Epidermal melanocyte (primary cell): ENCODE results near the gene TCP11L1.

ENCODE experiments used
- DNase-seq: peaks from one replicate; pipeline ENCODE4 v3.0.0; 2011; ENCODE audit warnings: low spot score; ENCODE audit not compliant: insufficient read length

Gene TCP11L1, protein sequence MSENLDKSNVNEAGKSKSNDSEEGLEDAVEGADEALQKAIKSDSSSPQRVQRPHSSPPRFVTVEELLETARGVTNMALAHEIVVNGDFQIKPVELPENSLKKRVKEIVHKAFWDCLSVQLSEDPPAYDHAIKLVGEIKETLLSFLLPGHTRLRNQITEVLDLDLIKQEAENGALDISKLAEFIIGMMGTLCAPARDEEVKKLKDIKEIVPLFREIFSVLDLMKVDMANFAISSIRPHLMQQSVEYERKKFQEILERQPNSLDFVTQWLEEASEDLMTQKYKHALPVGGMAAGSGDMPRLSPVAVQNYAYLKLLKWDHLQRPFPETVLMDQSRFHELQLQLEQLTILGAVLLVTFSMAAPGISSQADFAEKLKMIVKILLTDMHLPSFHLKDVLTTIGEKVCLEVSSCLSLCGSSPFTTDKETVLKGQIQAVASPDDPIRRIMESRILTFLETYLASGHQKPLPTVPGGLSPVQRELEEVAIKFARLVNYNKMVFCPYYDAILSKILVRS

DNA sequence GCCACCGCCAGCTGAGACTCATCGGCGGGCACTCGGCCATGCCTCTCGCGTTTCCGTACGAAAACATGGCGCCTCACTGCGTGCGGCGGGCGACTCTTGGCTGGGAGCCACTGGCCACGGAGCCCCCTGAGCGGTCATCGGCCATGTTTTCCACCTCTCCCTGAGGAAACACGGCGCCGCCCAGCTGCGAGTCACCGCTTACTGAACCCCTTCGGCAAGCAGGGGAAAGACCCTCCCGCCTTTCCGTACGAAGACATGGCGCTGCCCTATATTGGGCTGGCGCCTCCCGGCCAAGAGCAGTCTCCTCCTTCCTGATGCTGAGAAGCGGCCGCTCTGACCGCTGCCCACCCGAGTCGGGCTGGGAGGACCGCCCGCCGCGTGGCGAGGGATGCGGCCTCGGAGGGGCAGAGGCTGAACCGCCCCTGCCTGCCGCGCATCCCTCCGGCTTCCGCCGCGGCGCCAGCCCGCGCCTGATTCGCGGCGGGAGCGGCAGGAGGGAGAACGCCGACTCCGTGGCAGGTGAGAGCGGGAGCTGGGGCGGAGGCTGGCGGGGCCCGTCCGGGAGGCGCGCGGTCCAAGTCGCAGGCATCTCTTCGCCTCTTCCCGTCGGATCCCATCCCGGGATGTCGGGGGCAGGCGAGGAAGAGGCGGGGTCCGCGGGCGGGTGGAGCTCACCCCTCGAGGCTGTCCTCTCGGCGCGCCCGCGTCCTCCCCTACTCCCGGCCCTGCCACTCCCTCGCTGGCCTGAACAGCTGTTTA, at the start of gene TCP11L1:
Gene TCP11L1 (plus strand): TSS at position 299 of the 759 bp plus-strand sequence. CDS start 4,202 bp downstream, outside the sequence.
- DNase-seq, result peak; percentile 71

DNA sequence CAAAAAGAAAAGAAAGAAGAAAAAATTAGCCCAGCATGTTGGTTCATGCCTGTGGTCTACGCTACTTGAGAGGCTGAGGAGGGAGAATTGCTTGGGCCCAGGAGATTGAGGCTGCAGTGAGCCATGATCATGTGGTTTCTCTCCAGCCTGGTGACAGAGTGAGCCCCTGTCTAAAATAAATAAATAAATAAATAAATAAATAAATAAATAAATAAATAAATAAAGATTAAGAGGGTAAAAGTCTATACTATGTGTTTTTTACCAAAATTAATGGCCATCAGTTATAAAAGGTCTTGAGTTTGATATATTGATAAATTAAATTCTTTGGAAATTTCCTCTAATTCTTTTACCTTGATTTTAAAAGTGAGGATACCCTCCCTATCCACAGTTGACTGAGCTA, 48.9 kb upstream of the TCP11L1 start:
- no peak for DNase-seq

- no peak for DNase-seq
These were observed 47.9 kb upstream of the TCP11L1 start for GRCh38 chr11:32991427-32991826.

DNA sequence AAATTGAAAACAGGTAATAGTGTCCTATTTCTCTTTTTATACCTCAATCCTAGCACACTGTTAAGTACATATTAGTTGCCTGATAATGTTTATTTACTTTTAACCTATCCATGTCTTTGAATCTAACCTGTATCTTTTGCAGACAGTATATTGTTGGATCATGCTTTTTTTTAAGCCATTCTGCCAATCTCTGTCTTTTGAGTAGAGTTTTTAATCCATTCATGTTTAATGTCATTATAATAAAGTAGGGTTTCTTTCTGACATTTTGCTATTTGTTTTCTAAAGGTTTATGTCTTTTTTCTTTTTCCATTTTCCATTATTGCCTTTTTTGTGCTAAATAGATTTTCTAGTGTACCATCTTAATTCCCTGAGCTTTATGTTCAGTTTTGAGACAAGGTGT, 47.5 kb upstream of the TCP11L1 start:
- no peak for DNase-seq

DNA sequence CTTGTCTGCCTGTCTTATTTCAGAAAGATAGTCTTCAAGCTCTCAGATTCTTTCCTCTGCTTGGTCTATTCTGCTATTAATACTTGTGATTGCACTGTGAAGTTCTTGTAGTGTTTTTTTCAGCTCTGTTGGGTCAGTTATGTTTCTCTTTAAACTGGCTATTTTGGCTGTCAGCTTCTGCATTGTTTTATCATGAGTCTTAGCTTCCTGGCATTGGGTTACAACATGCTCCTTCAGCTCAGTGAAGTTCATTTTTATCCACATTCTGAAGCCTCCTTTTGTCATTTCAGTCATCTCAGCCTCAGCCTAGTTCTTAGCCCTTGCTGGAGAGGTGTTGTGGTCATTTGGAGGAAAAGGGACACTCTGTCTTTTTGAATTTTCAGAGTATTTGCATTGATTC, 39.2 kb upstream of the TCP11L1 start:
- no peak for DNase-seq

DNA sequence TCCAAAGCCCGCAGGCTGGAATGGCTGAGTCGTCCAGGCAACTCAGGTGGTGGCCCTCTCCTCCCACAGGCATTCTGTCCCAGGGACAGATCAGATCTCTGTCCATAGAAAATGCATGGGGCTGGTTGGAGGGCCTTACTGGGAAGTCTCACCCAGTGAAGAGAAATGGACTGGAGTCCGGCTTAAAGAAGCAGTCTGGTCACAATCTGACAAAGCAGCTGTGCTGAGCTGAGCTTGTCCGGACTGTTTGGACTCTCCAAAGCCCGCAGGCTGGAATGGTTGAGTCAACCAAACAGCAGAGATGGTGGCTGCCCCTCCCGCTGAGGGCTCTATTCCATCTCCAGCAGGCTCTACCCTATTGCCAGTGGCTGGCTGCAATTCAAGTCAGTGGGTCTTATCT, 38.1 kb upstream of the TCP11L1 start:
- DNase-seq, result no peak

DNA sequence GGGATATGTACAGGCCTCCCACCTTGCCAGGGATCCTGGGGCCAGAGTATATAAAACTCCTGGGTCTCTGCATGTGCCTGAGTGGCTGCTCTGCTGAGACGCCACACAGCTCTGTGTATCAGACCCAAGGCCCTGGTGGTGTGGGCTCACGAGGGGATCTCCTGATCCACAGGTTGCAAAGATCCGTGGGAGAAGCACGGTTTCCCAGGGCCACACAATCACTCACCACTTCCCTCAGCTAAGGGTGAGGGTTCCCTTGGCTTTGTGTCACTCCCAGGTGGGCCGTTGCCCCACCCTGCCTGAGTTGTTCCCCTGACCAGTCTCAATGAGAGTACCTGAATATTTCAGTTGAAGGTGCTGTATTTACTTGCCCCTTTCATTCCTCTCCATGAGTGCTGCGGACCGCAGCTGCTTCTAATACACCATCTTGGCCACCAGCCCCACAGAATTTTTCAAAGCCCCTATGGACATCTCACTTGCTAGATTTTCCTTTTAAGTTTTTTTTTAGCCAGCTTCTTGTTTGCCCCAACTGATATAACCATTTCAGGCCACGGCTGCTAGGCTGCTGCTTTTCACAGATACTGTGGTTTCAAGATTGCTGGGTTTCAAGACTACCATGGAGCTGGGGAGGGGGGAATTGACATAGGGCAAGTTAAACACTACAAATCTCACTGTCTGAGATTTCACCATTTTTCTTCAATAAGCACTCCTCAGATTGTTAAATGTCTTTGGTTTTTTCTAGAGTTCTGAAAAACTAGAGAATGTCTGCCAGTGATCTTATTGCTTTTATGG, 37.4 kb upstream of the TCP11L1 start:
- DNase-seq, result no peak

- no peak for DNase-seq
These were observed 34.2 kb upstream of the TCP11L1 start for GRCh38 chr11:33005175-33005574.

DNA sequence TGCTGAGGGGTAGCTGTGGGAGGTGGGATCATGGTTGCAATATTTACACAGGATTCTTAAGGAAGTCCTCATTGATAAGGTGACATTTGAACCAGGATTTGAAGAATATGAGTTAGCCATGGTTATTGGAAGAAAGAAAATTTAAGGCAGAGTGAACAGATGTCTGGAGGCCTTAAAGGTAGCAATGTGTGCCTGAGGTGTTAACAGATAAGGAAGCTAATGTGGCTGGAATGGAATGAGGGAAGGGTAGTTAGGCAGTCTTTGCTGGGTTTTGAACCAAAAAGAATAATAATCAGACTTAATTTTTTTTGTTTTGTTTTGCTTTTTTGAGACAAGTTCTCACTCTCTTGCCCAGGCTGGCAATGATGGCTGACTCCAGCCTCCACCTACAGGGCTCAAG, 33.4 kb upstream of the TCP11L1 start:
- DNase-seq, result no peak

GRCh38 chr11:33013755-33014154, 25.6 kb upstream of the TCP11L1 start:
- no peak for DNase-seq

GRCh38 chr11:33015621-33016551, 23.5 kb upstream of the TCP11L1 start, which contains the start of gene DEPDC7:
Gene DEPDC7 (plus strand): TSS chr11:33015878. CDS start chr11:33015956, 78 bp downstream.
- peak; percentile 79 for DNase-seq

GRCh38 chr11:33016654-33017053, 22.7 kb upstream of the TCP11L1 start:
- DNase-seq, result no peak

GRCh38 chr11:33017478-33017877, 21.9 kb upstream of the TCP11L1 start:
- no peak for DNase-seq

- DNase-seq, result no peak
These were observed 21.4 kb upstream of the TCP11L1 start for GRCh38 chr11:33017965-33018364.

GRCh38 chr11:33018840-33019239, 20.5 kb upstream of the TCP11L1 start:
- DNase-seq, result no peak

DNA sequence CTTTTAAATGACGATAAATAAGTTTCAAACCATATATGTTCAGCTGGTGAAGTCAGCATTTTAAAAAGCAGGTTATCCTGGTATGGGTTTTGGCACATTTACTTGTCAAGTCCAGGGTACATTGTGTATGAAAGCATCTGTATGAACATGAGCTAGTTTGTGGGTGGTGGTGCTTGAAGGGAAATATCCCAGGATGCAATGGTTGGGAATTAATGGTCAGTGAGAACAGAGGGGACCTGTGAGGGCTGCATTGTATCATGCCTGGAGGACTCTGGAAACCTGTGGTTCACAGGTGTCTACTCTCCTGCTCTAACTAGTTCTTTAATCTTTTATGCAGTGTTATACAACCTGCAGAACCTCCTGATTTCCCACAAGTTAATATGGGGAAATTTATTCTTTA, 17.9 kb upstream of the TCP11L1 start:
- DNase-seq, result no peak

- DNase-seq, result no peak
These were observed 17.4 kb upstream of the TCP11L1 start for GRCh38 chr11:33021937-33022336.

- DNase-seq, result no peak
These were observed 14.0 kb upstream of the TCP11L1 start for GRCh38 chr11:33025339-33025722.

DNA sequence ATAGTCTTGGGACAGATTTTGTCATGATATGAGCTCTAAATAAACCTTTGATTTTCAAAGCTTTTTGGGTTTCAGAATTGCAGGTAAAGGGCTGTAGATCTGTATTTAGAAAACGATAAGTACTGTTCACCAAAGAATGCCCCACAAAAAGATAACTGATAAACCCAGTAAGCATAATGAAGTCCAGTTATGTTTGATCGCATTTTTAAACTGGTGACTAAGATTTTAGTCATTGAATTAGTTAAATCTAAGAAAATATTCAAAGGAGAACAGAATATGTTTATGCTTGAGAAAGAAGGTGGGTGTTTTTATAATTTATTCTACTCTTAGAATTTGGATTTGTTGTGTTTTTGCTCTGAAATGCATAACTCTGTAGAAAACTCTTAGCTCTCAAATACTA, 12.1 kb upstream of the TCP11L1 start:
- no peak for DNase-seq

DNA sequence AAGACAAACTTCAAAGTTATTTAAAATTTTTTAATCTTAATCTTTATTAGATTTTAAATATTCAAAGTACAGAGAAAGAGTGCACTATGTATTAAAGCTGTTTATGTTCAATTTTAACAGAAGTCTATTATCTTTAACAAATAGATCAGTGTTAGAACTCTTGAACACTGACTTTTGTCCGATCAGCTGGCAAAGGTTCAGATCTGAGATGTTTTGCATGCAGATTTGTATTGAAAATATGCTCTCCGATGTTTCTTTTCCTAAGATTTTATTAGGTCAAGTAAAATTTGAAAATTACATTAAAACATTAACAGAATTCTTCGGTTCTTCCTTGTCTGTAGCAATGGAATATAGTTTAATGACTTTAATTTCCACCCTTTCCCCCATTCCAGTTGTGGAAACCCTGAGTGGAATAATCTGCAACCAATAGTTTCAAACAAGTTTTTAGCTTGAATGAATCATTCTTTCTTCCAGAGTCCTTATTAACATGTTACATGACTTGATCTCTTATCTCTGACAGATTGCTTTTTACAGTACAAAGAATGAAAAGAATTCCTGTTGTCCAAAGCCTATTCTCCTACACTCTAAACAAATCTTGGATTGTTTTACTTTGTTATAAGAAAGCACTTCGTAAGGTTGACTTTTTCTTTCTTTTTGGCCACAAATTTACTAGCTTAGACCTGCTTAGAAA, 11.4 kb upstream of the TCP11L1 start:
- no peak for DNase-seq
